A549 treated with ZK216348 at 1 μM for 4 hours (cell line): Measurements from ENCODE around the gene C1QTNF9. TPM values are rescaled to one million over a fixed set of nuclear protein-coding genes. Genes with fewer than 3 reads are reported as not detected.

Experiments used
- total RNA-seq: library from RNA; stranded (reverse); fragments of 200-300 nt; extraction: Qiagen RNA extraction; gene quantifications from 5 replicates; pipeline ENCODE4 v1.2.3, GENCODE V29; 2022; ENCODE audit warnings: low read depth

The C1QTNF9 gene
- not detected in 5 replicates for total RNA-seq

GRCh38 chr13:24309300-24309699 is at the start of gene C1QTNF9:
C1QTNF9 (plus strand) TSS chr13:24309580; CDS start chr13:24316004, 6,424 bp downstream.

Other genes with a start within 250 kb of the C1QTNF9 start
- gene SPATA13, start 148.9 kb upstream of the C1QTNF9 start, total RNA-seq, result 4.6 to 9.6 TPM (median 6.0 TPM) in 5 replicates
- 35.9 to 45.8 TPM (median 40.2 TPM) in 5 replicates for gene PARP4, start 203.2 kb downstream of the C1QTNF9 start, total RNA-seq